Measurements from ENCODE around the gene IL25. TPM values are rescaled to one million over a fixed set of nuclear protein-coding genes. Genes with fewer than 3 reads are reported as not detected.
"Not testable (repeated sequence)": the region's sequence is repeated elsewhere in the genome, so short reads cannot be mapped to it uniquely, and the experiment has no call there.

Gene IL25
- total and polyA plus RNA-seq, 2 experiments from 2014 or later: not detected

GRCh38 chr14:23385244-23385641, 12.6 kb downstream of the IL25 start:
- no peaks in the 10 kb centered on the region for H3K79me2 ChIP-seq
- no peaks in the 10 kb centered on the region for H4K20me1 ChIP-seq (ENCODE audit: insufficient read depth, poor library complexity, severe bottlenecking)
- H3K27me3 ChIP-seq: no peaks in the 10 kb centered on the region
- no peak overlapping the region for H3K27ac ChIP-seq
- WGBS (ENCODE audit: low lambda C conversion rate, missing lambda C conversion rate): 59% methylated on average over 2 of the region's 2 CpGs
- TF ChIP-seq CTCF (IDR thresholded peaks at IDR 0.05; ENCODE audit: poor library complexity): no peak
- TF ChIP-seq EZH2 (IDR thresholded peaks at IDR 0.05; ENCODE audit: borderline replicate concordance): no peak
- no peak for TF ChIP-seq EZH2phosphoT487 (IDR thresholded peaks at IDR 0.05; ENCODE audit: low read depth, severe bottlenecking, unreplicated experiment)
- no peak overlapping the region for H2AFZ ChIP-seq
- no peak overlapping the region for H3K4me3 ChIP-seq
- DNase-seq (ENCODE audit: low spot score): no peak
- H3K9me3 ChIP-seq (ENCODE audit: low read depth): no peaks in the 10 kb centered on the region
- H3K9me2 ChIP-seq (replicated peaks; ENCODE audit: insufficient read depth): no peaks in the 10 kb centered on the region
- H3K4me1 ChIP-seq (ENCODE audit: insufficient read depth): no peaks in the 10 kb centered on the region
- no peaks in the 10 kb centered on the region for H3K36me3 ChIP-seq (replicated peaks; ENCODE audit: insufficient read depth, low read depth)
- H3K4me2 ChIP-seq: no peak overlapping the region

GRCh38 chr14:23385642-23386265, 13.1 kb downstream of the IL25 start:
- TF ChIP-seq EZH2phosphoT487 (IDR thresholded peaks at IDR 0.05; ENCODE audit: low read depth, severe bottlenecking, unreplicated experiment): no peak
- TF ChIP-seq EZH2 (IDR thresholded peaks at IDR 0.05; ENCODE audit: borderline replicate concordance): no peak
- no peak for TF ChIP-seq CTCF (IDR thresholded peaks at IDR 0.05; ENCODE audit: poor library complexity)
- H3K4me1 ChIP-seq (ENCODE audit: insufficient read depth): no peaks in the 10 kb centered on the region
- no peak overlapping the region for H2AFZ ChIP-seq
- no peaks in the 10 kb centered on the region for H3K9me3 ChIP-seq (ENCODE audit: low read depth)
- no peak overlapping the region for H3K4me3 ChIP-seq
- no peaks in the 10 kb centered on the region for H4K20me1 ChIP-seq (ENCODE audit: insufficient read depth, poor library complexity, severe bottlenecking)
- H3K27ac ChIP-seq: no peak overlapping the region
- no peaks in the 10 kb centered on the region for H3K27me3 ChIP-seq
- 89% methylated on average over 18 of the region's 18 CpGs for WGBS (ENCODE audit: low lambda C conversion rate, missing lambda C conversion rate)
- no peak overlapping the region for H3K4me2 ChIP-seq
- no peak for DNase-seq (ENCODE audit: low spot score)
- no peaks in the 10 kb centered on the region for H3K9me2 ChIP-seq (replicated peaks; ENCODE audit: insufficient read depth)
- no peaks in the 10 kb centered on the region for H3K36me3 ChIP-seq (replicated peaks; ENCODE audit: insufficient read depth, low read depth)
- no peaks in the 10 kb centered on the region for H3K79me2 ChIP-seq

- not testable (repeated sequence) for H3K79me2 ChIP-seq; H3K4me3 ChIP-seq; H3K9me3 ChIP-seq (ENCODE audit: low read depth); H3K36me3 ChIP-seq (replicated peaks; ENCODE audit: insufficient read depth, low read depth); H3K27me3 ChIP-seq; H3K4me2 ChIP-seq; H2AFZ ChIP-seq; H3K4me1 ChIP-seq (ENCODE audit: insufficient read depth); H3K9me2 ChIP-seq (replicated peaks; ENCODE audit: insufficient read depth); H4K20me1 ChIP-seq (ENCODE audit: insufficient read depth, poor library complexity, severe bottlenecking); H3K27ac ChIP-seq; DNase-seq (ENCODE audit: low spot score)
- 92% methylated on average over 17 of the region's 17 CpGs for WGBS (ENCODE audit: low lambda C conversion rate, missing lambda C conversion rate)
These were observed 13.7 kb downstream of the IL25 start for GRCh38 chr14:23386266-23386657.

- Histone ChIP-seq H3K9me3 (ENCODE audit: low read depth) (no peaks in the 10 kb centered on the region), H3K27ac (no peak overlapping the region), H3K27me3 (no peaks in the 10 kb centered on the region), H3K4me3 (no peak overlapping the region), H2AFZ (no peak overlapping the region), H3K79me2 (no peaks in the 10 kb centered on the region), H3K4me1 (ENCODE audit: insufficient read depth) (no peaks in the 10 kb centered on the region), H3K36me3 (replicated peaks; ENCODE audit: insufficient read depth, low read depth) (no peaks in the 10 kb centered on the region), H3K9me2 (replicated peaks; ENCODE audit: insufficient read depth) (no peaks in the 10 kb centered on the region), H4K20me1 (ENCODE audit: insufficient read depth, poor library complexity, severe bottlenecking) (no peaks in the 10 kb centered on the region), H3K4me2 (no peak overlapping the region)
- no peak for DNase-seq (ENCODE audit: low spot score)
- TF ChIP-seq CTCF (IDR thresholded peaks at IDR 0.05; ENCODE audit: poor library complexity) (no peak), EZH2 (IDR thresholded peaks at IDR 0.05; ENCODE audit: borderline replicate concordance) (no peak), EZH2phosphoT487 (IDR thresholded peaks at IDR 0.05; ENCODE audit: low read depth, severe bottlenecking, unreplicated experiment) (no peak)
- WGBS (ENCODE audit: low lambda C conversion rate, missing lambda C conversion rate): 96% methylated on average over 1 of the region's 1 CpG
These were observed 14.4 kb downstream of the IL25 start for GRCh38 chr14:23386999-23387398.

Data from hepatocyte (in vitro differentiated cells).